Esophagus muscularis mucosa (tissue), 4 donors: ENCODE measurements around the gene LPCAT1.

ENCODE experiments used
- CTCF ChIP-seq, 3 experiments: fragments of 200-600 bp in 2 of 3; fragments of 450-650 bp in 1 of 3; sonication (generic) in 2 of 3; IDR thresholded peaks; one replicate each; pipeline ENCODE4 v1.5.1; 2017 to 2019; ENCODE audit warnings: antibody characterized with exemption in 3 of 3, mild to moderate bottlenecking in 2 of 3, moderate library complexity in 1 of 3
- EP300 ChIP-seq: sonication (generic); formaldehyde crosslinking; IDR thresholded peaks from one replicate; pipeline ENCODE4 v1.6.1; 2017; ENCODE audit warnings: antibody characterized with exemption
- POLR2A ChIP-seq: fragments of 450-650 bp; IDR thresholded peaks from one replicate; pipeline ENCODE4 v1.6.1; 2017; ENCODE audit warnings: antibody characterized with exemption, moderate library complexity, mild to moderate bottlenecking, low read depth
- POLR2AphosphoS5 ChIP-seq, 2 donors: sonication (generic); formaldehyde crosslinking; IDR thresholded peaks; one replicate each; pipeline ENCODE4 v1.6.1; 2017; ENCODE audit warnings: antibody characterized with exemption in 2 of 2

- TF ChIP-seq CTCF (IDR thresholded peaks at IDR 0.05) = no peak
- TF ChIP-seq POLR2AphosphoS5 (IDR thresholded peaks at IDR 0.05) = no peak
- no peak for TF ChIP-seq POLR2A
- TF ChIP-seq EP300 = no peak
These were observed 1.3 kb upstream of the LPCAT1 start for GRCh38 chr5:1524799-1525623.
